Ishikawa (cell line): Measurements from ENCODE around the gene TFRC.

ENCODE experiments used
- CEBPB ChIP-seq: IDR thresholded peaks from 2 replicates; pipeline ENCODE4 v1.6.1; 2012
- CREB1 ChIP-seq: IDR thresholded peaks from 2 replicates; pipeline ENCODE4 v1.6.1; 2012; ENCODE audit warnings: low read depth
- EGR1 ChIP-seq: IDR thresholded peaks from 2 replicates; pipeline ENCODE4 v1.6.1; 2012
- EP300 ChIP-seq: IDR thresholded peaks from 2 replicates; pipeline ENCODE4 v1.6.1; 2012; ENCODE audit warnings: borderline replicate concordance
- FOXM1 ChIP-seq: IDR thresholded peaks from 2 replicates; pipeline ENCODE4 v1.6.1; 2012; ENCODE audit warnings: low read depth, borderline replicate concordance
- MAX ChIP-seq: IDR thresholded peaks from 2 replicates; pipeline ENCODE4 v1.6.1; 2012
- RAD21 ChIP-seq: IDR thresholded peaks from 2 replicates; pipeline ENCODE4 v1.6.1; 2012; ENCODE audit warnings: low read depth
- TAF1 ChIP-seq: IDR thresholded peaks from 2 replicates; pipeline ENCODE4 v1.6.1; 2012; ENCODE audit warnings: low read depth, mild to moderate bottlenecking
- TEAD4 ChIP-seq: IDR thresholded peaks from 2 replicates; pipeline ENCODE4 v1.6.1; 2012
- YY1 ChIP-seq: IDR thresholded peaks from 2 replicates; pipeline ENCODE4 v1.6.1; 2012; ENCODE audit warnings: low read depth
- ZBTB7A ChIP-seq: IDR thresholded peaks from 2 replicates; pipeline ENCODE4 v1.6.1; 2012; ENCODE audit warnings: low read depth
- TF ChIP-seq, protein P1 (sequence below): IDR thresholded peaks from 2 replicates; pipeline ENCODE4 v1.6.1; 2012; ENCODE audit warnings: low read depth, mild to moderate bottlenecking
- TF ChIP-seq, protein P2 (sequence below): IDR thresholded peaks from 2 replicates; pipeline ENCODE4 v1.6.1; 2012

DNA sequence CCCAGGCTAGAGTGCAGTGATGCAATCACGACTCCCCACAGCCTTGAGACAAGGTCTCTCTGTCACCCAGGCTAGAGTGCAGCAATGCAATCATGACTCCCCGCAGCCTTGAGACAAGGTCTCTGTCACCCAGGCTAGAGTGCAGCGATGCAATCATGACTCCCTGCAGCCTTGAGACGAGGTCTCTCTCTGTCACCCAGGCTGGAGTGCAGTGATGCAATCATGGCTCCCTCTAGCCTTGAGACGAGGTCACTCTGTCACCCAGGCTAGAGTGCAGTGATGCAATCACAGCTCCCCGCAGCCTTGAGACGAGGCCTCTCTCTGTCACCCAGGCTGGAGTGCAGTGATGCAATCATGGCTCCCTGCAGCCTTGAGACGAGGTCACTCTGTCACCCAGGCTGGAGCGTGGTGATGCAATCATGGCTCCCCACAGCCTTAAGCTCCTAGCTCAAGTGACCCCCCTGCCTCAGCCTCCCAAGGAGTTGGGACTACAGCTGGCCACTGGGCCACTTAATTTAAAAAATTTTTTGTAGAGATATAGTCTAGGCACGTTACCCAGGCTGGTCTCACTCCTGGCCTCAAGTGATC lies 26.1 kb downstream of the TFRC start:
- TF ChIP-seq YY1 = no peak
- no peak for TF ChIP-seq EP300
- no peak for TF ChIP-seq FOXM1
- no peak for TF ChIP-seq RAD21
- TF ChIP-seq MAX = no peak
- TF ChIP-seq TAF1 = no peak
- TF ChIP-seq, protein P1, sequence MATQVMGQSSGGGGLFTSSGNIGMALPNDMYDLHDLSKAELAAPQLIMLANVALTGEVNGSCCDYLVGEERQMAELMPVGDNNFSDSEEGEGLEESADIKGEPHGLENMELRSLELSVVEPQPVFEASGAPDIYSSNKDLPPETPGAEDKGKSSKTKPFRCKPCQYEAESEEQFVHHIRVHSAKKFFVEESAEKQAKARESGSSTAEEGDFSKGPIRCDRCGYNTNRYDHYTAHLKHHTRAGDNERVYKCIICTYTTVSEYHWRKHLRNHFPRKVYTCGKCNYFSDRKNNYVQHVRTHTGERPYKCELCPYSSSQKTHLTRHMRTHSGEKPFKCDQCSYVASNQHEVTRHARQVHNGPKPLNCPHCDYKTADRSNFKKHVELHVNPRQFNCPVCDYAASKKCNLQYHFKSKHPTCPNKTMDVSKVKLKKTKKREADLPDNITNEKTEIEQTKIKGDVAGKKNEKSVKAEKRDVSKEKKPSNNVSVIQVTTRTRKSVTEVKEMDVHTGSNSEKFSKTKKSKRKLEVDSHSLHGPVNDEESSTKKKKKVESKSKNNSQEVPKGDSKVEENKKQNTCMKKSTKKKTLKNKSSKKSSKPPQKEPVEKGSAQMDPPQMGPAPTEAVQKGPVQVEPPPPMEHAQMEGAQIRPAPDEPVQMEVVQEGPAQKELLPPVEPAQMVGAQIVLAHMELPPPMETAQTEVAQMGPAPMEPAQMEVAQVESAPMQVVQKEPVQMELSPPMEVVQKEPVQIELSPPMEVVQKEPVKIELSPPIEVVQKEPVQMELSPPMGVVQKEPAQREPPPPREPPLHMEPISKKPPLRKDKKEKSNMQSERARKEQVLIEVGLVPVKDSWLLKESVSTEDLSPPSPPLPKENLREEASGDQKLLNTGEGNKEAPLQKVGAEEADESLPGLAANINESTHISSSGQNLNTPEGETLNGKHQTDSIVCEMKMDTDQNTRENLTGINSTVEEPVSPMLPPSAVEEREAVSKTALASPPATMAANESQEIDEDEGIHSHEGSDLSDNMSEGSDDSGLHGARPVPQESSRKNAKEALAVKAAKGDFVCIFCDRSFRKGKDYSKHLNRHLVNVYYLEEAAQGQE = no peak
- no peak for TF ChIP-seq EGR1
- TF ChIP-seq CEBPB = peak; percentile 82
- TF ChIP-seq TEAD4 = no peak
- no peak for TF ChIP-seq CREB1
- no peak for TF ChIP-seq ZBTB7A
- TF ChIP-seq, protein P2, sequence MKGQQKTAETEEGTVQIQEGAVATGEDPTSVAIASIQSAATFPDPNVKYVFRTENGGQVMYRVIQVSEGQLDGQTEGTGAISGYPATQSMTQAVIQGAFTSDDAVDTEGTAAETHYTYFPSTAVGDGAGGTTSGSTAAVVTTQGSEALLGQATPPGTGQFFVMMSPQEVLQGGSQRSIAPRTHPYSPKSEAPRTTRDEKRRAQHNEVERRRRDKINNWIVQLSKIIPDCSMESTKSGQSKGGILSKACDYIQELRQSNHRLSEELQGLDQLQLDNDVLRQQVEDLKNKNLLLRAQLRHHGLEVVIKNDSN = no peak
